Activated naive CD4-positive, alpha-beta T cell treated with anti-CD3 and anti-CD28 coated beads, Interleukin-2, amount 50 U/mL, for 72 hours (primary cell): ENCODE results near the gene STIM1. TPM values are rescaled to one million over a fixed set of nuclear protein-coding genes. Genes with fewer than 3 reads are reported as not detected.
"Not testable (repeated sequence)": the region's sequence is repeated elsewhere in the genome, so short reads cannot be mapped to it uniquely, and the experiment has no call there.

Experiments used
- ATAC-seq, 2 donors: fragments of 150-1000 bp; cut with Tn5 transposase; 2 replicates each; pipeline ENCODE4 v1.10.0; 2021; ENCODE audit warnings: mild to moderate bottlenecking in 2 of 2, moderate library complexity in 2 of 2
- DNase-seq, 2 donors: peaks; one replicate each; pipeline ENCODE4 v3.0.0; 2021 to 2022; ENCODE audit warnings: low spot score in 2 of 2
- H3K27ac Mint-ChIP-seq, 2 donors: one replicate each; pipeline ENCODE4 v1.8.0; 2022; ENCODE audit warnings: mild to moderate bottlenecking in 2 of 2, mixed read lengths in 2 of 2
- H3K36me3 Mint-ChIP-seq, 2 donors: one replicate each; pipeline ENCODE4 v1.8.0; 2022; ENCODE audit warnings: mixed read lengths in 2 of 2
- H3K9me3 Mint-ChIP-seq, 2 donors: one replicate each; pipeline ENCODE4 v1.8.0; 2022; ENCODE audit warnings: mixed read lengths in 2 of 2
- total RNA-seq, 2 donors: library from RNA; stranded (reverse); gene quantifications; one replicate each; pipeline ENCODE4 v1.2.3, GENCODE V29; 2022

The STIM1 gene
- total RNA-seq, 2 donors from 2014 or later, result 75.8 to 88.8 TPM

- H3K36me3 Mint-ChIP-seq, result peaks cover 11 to 30% of the 10 kb centered on the region in 2 donors
- H3K27ac Mint-ChIP-seq, result no peak overlapping the region
- no peak for DNase-seq
- peaks cover 0 to 9% of the 10 kb centered on the region in 2 donors for H3K9me3 Mint-ChIP-seq
- no peak for ATAC-seq
Observed at GRCh38 chr11:4019891-4020290, 164.4 kb downstream of the STIM1 start.

GRCh38 chr11:4022669-4023068 is 167.2 kb downstream of the STIM1 start:
- Mint-ChIP-seq H3K36me3 (peaks cover 25 to 39% of the 10 kb centered on the region in 2 donors), H3K27ac (no peak overlapping the region), H3K9me3 (peaks cover 0 to 4% of the 10 kb centered on the region in 2 donors)
- DNase-seq (no peak), ATAC-seq (no peak)

- no peak for DNase-seq
- Mint-ChIP-seq H3K27ac (peak overlapping the region in 1 of 2 donors; percentile 94), H3K36me3 (peaks cover 26 to 39% of the 10 kb centered on the region in 2 donors), H3K9me3 (peaks cover 0 to 4% of the 10 kb centered on the region in 2 donors)
- ATAC-seq, result no peak
Observed at GRCh38 chr11:4025248-4025966, 169.9 kb downstream of the STIM1 start.

- no peak for ATAC-seq
Observed at GRCh38 chr11:4025967-4026324, 170.5 kb downstream of the STIM1 start.

GRCh38 chr11:4026389-4026788 is 170.9 kb downstream of the STIM1 start:
- ATAC-seq (no peak), DNase-seq (no peak)
- Mint-ChIP-seq H3K9me3 (peaks cover 0 to 4% of the 10 kb centered on the region in 2 donors), H3K27ac (no peak overlapping the region), H3K36me3 (peaks cover 26 to 39% of the 10 kb centered on the region in 2 donors)

More at GRCh38 chr11:4025967-4026324, 170.5 kb downstream of the STIM1 start:
- DNase-seq, result no peak
- peaks cover 26 to 39% of the 10 kb centered on the region in 2 donors for H3K36me3 Mint-ChIP-seq
- H3K9me3 Mint-ChIP-seq, result peaks cover 0 to 4% of the 10 kb centered on the region in 2 donors
- no peak overlapping the region for H3K27ac Mint-ChIP-seq

- H3K36me3 Mint-ChIP-seq, result peaks cover 21 to 43% of the 10 kb centered on the region in 2 donors
- no peaks in the 10 kb centered on the region for H3K9me3 Mint-ChIP-seq
- no peak overlapping the region for H3K27ac Mint-ChIP-seq
- ATAC-seq (no peak), DNase-seq (no peak)
Observed at GRCh38 chr11:4027746-4028145, 172.3 kb downstream of the STIM1 start.

GRCh38 chr11:4030197-4030596 is 174.7 kb downstream of the STIM1 start:
- Mint-ChIP-seq H3K9me3 (peaks cover 0 to 5% of the 10 kb centered on the region in 2 donors), H3K36me3 (peaks cover 12 to 44% of the 10 kb centered on the region in 2 donors), H3K27ac (peak overlapping the region in 1 of 2 donors; percentile 14)
- DNase-seq (no peak), ATAC-seq (no peak)

GRCh38 chr11:4032097-4032496 is 176.6 kb downstream of the STIM1 start:
- DNase-seq (no peak), ATAC-seq (no peak)
- Mint-ChIP-seq H3K27ac (no peak overlapping the region), H3K9me3 (peaks cover 3 to 11% of the 10 kb centered on the region in 2 donors), H3K36me3 (peaks cover 7 to 45% of the 10 kb centered on the region in 2 donors)

GRCh38 chr11:4035985-4036384 is 180.5 kb downstream of the STIM1 start:
- peaks cover 3 to 14% of the 10 kb centered on the region in 2 donors for H3K9me3 Mint-ChIP-seq
- peaks cover 0 to 49% of the 10 kb centered on the region in 2 donors for H3K36me3 Mint-ChIP-seq
- ATAC-seq (no peak), DNase-seq (no peak)
- no peak overlapping the region for H3K27ac Mint-ChIP-seq

- DNase-seq (no peak), ATAC-seq (no peak)
- no peak overlapping the region for H3K27ac Mint-ChIP-seq
- H3K9me3 Mint-ChIP-seq, result peaks cover 3 to 14% of the 10 kb centered on the region in 2 donors
- H3K36me3 Mint-ChIP-seq, result peaks cover 0 to 32% of the 10 kb centered on the region in 2 donors
Observed at GRCh38 chr11:4039011-4039410, 183.5 kb downstream of the STIM1 start.

GRCh38 chr11:4040461-4040860 is 185.0 kb downstream of the STIM1 start:
- Mint-ChIP-seq H3K36me3 (peaks cover 0 to 20% of the 10 kb centered on the region in 2 donors), H3K9me3 (peaks cover 3 to 9% of the 10 kb centered on the region in 2 donors), H3K27ac (no peak overlapping the region)
- ATAC-seq (no peak), DNase-seq (no peak)

- DNase-seq, result no peak
- Mint-ChIP-seq H3K27ac (no peak overlapping the region), H3K9me3 (peaks cover 0 to 4% of the 10 kb centered on the region in 2 donors), H3K36me3 (peaks cover 0 to 6% of the 10 kb centered on the region in 2 donors)
- no peak for ATAC-seq
Observed at GRCh38 chr11:4041731-4042391, 186.4 kb downstream of the STIM1 start.

- DNase-seq (no peak), ATAC-seq (peak in 1 of 2 donors; percentile 18)
- peaks cover 0 to 10% of the 10 kb centered on the region in 2 donors for H3K36me3 Mint-ChIP-seq
- no peaks in the 10 kb centered on the region for H3K9me3 Mint-ChIP-seq
- H3K27ac Mint-ChIP-seq, result no peak overlapping the region
Observed at GRCh38 chr11:4044976-4045646, 189.6 kb downstream of the STIM1 start.

GRCh38 chr11:4048340-4048739 is 192.9 kb downstream of the STIM1 start:
- DNase-seq, result no peak
- H3K27ac Mint-ChIP-seq, result no peak overlapping the region
- ATAC-seq, result peak; percentile 38 to 58
- H3K9me3 Mint-ChIP-seq, result no peaks in the 10 kb centered on the region
- H3K36me3 Mint-ChIP-seq, result peaks cover 5 to 23% of the 10 kb centered on the region in 2 donors

GRCh38 chr11:4049006-4049405 is 193.5 kb downstream of the STIM1 start:
- H3K36me3 Mint-ChIP-seq, result peaks cover 5 to 23% of the 10 kb centered on the region in 2 donors
- DNase-seq (no peak), ATAC-seq (no peak)
- no peaks in the 10 kb centered on the region for H3K9me3 Mint-ChIP-seq
- no peak overlapping the region for H3K27ac Mint-ChIP-seq

- Mint-ChIP-seq H3K36me3 (peaks cover 5 to 23% of the 10 kb centered on the region in 2 donors), H3K27ac (no peak overlapping the region), H3K9me3 (no peaks in the 10 kb centered on the region)
- DNase-seq (no peak), ATAC-seq (no peak)
Observed at GRCh38 chr11:4050138-4050537, 194.7 kb downstream of the STIM1 start.

GRCh38 chr11:4053200-4053599 is 197.7 kb downstream of the STIM1 start:
- not testable (repeated sequence) for DNase-seq, H3K9me3 Mint-ChIP-seq, ATAC-seq
- peak overlapping the region in 1 of 2 donors; percentile 60 for H3K27ac Mint-ChIP-seq
- peaks cover 5 to 40% of the 10 kb centered on the region in 2 donors for H3K36me3 Mint-ChIP-seq
